Measurements from ENCODE around the gene RBM33.
"Not testable (repeated sequence)": the region's sequence is repeated elsewhere in the genome, so short reads cannot be mapped to it uniquely, and the experiment has no call there.

Gene RBM33

DNA sequence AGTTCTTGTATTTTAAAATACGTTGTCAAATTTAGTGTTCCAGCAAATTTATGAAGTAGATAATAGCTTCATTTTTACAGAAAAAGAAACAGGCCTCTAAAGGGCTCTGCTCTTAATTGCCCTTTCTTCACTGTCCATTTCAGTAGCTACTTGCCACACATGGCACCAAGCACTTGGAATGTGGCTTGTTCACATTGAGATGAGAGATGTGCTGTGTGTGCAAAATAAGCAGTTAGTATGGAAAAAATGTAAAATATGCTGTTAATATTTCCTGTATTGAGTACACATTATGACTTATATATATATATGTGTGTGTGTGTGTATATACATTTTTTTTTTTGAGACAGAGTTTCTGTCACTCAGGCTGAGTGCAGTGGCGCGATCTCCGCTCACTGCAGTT is 19.5 kb downstream of the RBM33 start:
- DNase-seq = no peak

- DNase-seq = no peak
Observed at GRCh38 chr7:155665079-155665956, 20.9 kb downstream of the RBM33 start.

GRCh38 chr7:155665957-155666287 is 21.5 kb downstream of the RBM33 start:
- DNase-seq = no peak

DNA sequence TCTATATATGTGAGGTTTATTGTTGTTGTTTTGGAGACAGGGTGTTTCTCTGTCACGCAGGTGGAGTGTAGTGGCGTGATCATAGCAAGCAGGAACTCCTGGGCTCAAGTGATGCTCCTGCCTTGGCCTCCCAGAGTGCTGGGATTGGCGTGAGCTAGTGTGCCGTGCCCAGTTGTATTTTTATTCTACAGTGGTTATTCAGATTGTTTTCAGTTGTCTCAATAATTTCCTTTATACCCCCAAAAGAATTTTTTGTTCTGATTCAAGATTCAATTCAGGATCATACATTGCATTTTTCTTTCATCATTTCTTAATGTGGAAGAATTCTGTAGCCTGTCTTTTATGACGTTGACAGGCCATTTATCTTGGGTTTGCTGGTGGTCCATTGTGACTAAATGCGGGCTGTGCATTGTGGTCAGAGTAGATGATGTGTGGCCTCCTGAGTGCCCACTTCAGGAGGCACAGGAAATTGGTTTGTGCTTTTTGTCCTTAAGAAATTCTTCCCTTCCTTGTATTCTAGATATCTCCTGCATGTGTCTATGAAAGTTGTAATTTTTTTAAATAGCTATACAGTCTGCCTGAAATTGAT is 22.9 kb downstream of the RBM33 start:
- DNase-seq = no peak

- no peak for DNase-seq
Observed at GRCh38 chr7:155669717-155670505, 25.4 kb downstream of the RBM33 start.

- DNase-seq = no peak
Observed at GRCh38 chr7:155670521-155670920, 26.1 kb downstream of the RBM33 start.

DNA sequence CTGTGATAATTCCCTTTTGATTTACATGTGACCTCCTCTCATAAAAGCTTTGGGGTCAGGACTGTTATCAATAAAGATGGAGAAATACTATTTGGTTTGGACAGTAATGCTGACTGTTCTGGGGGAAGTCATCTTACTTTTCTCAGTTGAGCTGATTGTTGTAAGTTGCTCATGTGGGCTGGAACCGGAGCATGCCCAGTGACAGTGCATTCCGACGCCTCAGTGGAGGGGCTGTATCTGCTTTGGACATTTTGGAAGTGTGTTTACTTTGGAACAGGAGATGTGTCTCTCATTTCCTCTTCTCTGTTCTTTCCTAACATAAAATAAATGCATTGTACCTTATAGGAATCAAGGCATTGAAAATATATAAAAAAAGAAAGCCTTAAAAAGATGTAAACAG is 30.1 kb downstream of the RBM33 start:
- no peak for DNase-seq

DNA sequence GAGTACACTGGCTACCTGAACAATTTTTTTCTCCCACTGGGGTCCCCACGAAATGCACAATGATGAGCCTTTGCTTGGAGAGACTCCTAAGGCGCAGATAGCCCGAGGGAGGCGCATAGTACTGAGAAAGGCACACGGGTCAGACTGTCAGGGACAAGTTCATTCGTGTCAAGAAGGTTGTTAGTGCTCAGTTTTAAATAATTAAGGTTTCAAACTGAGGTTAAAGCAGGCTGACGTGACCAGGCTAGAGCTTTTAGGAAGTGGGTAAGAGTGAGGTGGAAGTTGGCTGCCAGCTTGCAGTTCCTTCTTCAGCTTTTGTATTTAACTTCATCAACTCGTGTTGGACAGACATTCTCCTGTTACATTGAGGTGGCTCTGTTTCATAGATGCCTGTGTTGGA is 31.6 kb downstream of the RBM33 start:
- no peak for DNase-seq

DNA sequence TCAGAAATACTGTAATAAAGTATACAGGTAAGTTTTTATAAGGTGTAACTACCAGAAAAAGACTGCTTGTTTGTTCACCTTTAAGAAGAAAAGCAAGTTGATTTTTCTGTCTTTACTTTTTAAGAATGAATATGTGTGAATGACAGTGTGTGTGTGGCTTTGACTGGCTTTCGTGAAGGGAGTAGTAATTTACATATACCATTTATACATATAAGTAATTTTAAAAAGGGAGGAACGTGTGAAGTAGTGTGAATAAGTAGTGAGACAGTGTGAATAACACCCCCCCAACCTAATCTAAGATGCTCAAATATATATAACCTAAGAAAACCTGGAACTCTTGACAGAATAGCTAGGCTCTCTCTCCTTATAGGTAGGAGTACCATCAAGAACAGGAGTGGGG is 33.2 kb downstream of the RBM33 start:
- DNase-seq = no peak

DNA sequence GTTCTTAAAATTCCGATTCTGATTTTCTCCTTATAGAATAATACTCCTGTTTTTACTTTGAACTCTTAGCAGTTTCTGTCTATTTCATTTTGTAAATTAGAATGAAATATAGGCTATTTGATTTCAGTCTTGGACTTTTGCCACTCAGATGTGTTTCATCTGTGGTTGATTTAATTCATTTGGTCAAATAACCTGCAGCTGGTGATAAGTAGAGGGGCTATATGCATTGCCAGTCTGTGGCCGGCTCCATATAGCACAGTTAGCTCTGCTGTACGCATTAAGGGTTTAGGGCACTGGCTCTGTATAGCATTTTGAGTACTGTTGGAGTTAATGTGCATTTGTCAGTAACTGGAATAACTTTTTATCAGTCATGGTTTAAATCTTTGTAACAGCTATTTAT is 35.7 kb downstream of the RBM33 start:
- no peak for DNase-seq

- DNase-seq = no peak
Observed at GRCh38 chr7:155680864-155681263, 36.4 kb downstream of the RBM33 start.

DNA sequence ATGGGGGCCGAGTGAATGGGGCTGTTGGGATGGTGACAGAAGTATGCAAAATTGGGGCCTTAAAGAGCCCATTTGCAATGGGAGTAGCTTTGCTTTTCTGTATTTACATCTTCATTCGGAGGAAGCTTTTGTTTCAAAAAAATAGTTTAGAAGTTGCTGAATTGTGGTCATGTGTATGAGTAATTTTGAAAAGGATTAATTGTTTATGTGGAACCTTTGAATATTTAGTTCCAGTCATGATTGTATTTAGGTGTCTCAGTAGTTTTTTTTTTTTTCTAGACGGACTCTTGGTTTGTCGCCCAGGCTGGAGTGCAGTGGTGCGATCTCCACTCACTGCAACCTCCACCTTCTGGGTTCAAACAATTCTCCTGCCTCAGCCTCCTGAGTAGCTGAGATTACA is 37.2 kb downstream of the RBM33 start:
- DNase-seq = no peak

DNA sequence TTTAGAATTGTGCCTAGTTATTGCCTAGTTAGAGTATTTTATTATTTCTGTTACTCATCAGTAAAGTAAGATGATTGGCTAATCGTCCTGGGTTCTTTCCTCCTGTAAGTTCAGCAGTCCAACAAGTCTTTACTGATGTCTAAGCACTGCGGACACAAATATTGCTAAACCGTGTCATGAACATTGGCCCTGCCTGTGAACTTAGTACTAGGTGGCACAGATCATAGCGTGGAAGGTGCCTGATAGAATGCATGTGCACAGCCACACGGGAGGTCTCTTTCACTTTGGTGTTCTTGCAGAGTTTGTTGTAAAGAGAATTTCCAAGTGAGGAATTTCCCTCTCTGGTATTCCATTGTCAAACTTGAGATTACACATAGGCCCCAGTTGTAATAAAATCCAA is 38.0 kb downstream of the RBM33 start:
- no peak for DNase-seq

- DNase-seq = no peak
Observed at GRCh38 chr7:155683098-155683497, 38.6 kb downstream of the RBM33 start.

- no peak for DNase-seq
Observed at GRCh38 chr7:155683714-155684113, 39.3 kb downstream of the RBM33 start.

DNA sequence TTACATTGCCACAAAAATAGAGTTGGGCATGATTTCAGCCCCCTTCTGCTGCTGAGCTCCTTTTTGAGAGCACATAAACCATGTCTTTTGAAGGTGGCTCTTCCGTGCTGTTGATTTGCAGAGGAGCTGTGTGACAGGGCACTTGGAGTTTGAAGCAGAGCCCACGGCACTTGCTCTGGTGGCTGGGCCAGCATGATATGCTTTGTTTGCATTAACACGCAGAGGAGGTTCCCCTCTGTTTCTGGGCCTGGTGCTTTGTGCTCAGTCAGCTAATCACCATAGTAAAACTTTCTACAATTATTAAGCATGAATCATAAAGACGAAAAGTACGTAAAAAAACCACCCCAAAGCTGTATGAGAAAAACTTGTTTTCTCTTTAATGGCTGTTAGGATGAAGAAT is 40.1 kb downstream of the RBM33 start:
- DNase-seq = no peak

- no peak for DNase-seq
Observed at GRCh38 chr7:155685070-155685790, 40.8 kb downstream of the RBM33 start.

DNA sequence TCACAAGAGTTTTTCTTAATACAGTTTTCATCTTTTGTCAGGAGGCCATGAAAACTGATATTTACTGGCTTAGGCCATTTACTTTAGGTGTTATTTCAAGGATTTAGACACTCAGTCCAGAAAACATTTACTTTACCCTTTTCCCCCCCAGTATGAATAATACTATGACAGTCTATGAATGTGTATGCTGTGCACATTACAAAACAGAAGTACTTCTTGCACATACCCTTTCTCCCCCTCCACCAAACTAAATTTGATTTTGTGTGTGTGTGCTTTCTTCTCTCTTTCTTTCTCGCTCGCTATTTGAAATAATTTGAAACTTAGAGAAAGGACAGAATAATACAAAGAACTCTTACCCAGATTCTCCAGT is 41.3 kb downstream of the RBM33 start:
- DNase-seq = no peak

DNA sequence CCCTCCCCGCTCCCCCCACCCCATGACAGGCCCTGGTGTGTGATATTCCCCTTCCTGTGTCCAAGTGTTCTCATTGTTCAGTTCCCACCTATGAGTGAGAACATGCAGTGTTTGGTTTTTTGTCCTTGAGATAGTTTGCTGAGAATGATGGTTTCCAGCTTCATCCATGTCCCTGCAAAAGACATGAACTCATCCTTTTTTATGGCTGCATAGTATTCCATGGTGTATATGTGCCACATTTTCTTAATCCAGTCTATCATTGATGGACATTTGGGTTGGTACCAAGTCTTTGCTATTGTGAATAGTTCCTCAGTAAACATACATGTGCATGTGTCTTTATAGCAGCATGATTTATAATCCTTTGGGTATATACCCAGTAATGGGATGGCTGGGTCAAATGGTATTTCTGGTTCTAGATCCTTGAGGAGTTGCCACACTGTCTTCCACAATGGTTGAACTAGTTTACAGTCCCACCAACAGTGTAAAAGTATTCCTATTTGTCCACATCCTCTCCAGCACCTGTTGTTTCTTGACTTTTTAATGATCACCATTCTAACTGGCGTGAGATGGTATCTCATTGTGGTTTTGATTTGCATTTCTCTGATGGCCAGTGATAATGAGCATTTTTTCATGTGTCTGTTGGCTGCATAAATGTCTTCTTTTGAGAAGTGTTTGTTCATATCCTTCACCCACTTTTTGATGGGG is 42.3 kb downstream of the RBM33 start:
- not testable (repeated sequence) for DNase-seq

DNA sequence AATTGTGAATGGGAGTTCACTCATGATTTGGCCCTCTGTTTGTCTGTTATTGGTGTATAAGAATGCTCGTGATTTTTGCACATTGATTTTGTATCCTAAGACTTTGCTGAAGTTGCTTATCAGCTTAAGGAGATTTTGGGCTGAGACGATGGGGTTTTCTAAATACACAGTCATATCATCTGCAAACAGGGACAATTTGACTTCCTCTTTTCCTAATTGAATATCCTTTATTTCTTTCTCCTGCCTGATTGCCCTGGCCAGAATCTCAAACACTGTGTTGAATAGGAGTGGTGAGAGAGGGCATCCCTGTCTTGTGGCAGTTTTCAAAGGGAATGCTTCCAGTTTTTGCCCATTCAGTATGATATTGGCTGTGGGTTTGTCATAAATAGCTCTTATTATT is 43.8 kb downstream of the RBM33 start:
- DNase-seq = not testable (repeated sequence)

GRCh38 chr7:155690655-155691054 is 46.2 kb downstream of the RBM33 start:
- DNase-seq = not testable (repeated sequence)

- no peak for DNase-seq
Observed at GRCh38 chr7:155692317-155692716, 47.9 kb downstream of the RBM33 start.

GRCh38 chr7:155693826-155694225 is 49.4 kb downstream of the RBM33 start:
- no peak for DNase-seq
